HEK293 (cell line): ENCODE results near the gene ACACB.
A peak's percentile ranks its signal among the peaks of the same experiment; 100 is the strongest.

Source experiments
- BCL11B ChIP-seq: fragments of 450-650 bp; formaldehyde crosslinking; IDR thresholded peaks from 2 replicates; pipeline ENCODE4 v1.5.1; 2016; ENCODE audit warnings: low read depth, missing biosample characterization, missing genetic modification characterization
- GLIS2 ChIP-seq: fragments of 450-650 bp; formaldehyde crosslinking; IDR thresholded peaks from 2 replicates; pipeline ENCODE4 v1.5.1; 2016; ENCODE audit warnings: missing biosample characterization, missing genetic modification characterization
- KLF8 ChIP-seq: fragments of 450-650 bp; formaldehyde crosslinking; IDR thresholded peaks from 2 replicates; pipeline ENCODE4 v1.5.1; 2016; ENCODE audit warnings: missing biosample characterization, missing genetic modification characterization
- MEIS1 ChIP-seq: sonication (generic); formaldehyde crosslinking; IDR thresholded peaks from 2 replicates; pipeline ENCODE4 v1.8.1; 2022; ENCODE audit warnings: missing genetic modification reagents, mild to moderate bottlenecking, borderline replicate concordance
- MZF1 ChIP-seq: fragments of 450-650 bp; formaldehyde crosslinking; IDR thresholded peaks from 2 replicates; pipeline ENCODE4 v1.5.1; 2017; ENCODE audit warnings: missing biosample characterization, missing genetic modification characterization, borderline replicate concordance
- OSR2 ChIP-seq: fragments of 450-650 bp; formaldehyde crosslinking; IDR thresholded peaks from 2 replicates; pipeline ENCODE4 v1.5.1; 2016; ENCODE audit warnings: missing biosample characterization, missing genetic modification characterization
- REPIN1 ChIP-seq: fragments of 450-650 bp; formaldehyde crosslinking; IDR thresholded peaks from 2 replicates; pipeline ENCODE4 v1.5.1; 2017; ENCODE audit warnings: missing biosample characterization, missing genetic modification characterization, low read depth
- SALL2 ChIP-seq: fragments of 450-650 bp; formaldehyde crosslinking; IDR thresholded peaks from 2 replicates; pipeline ENCODE4 v1.5.0; 2017; ENCODE audit warnings: missing biosample characterization, mild to moderate bottlenecking, missing genetic modification characterization, borderline replicate concordance
- TRIM28 ChIP-seq: IDR thresholded peaks from 2 replicates; pipeline ENCODE4 v1.6.1; 2011; ENCODE audit warnings: low read length, control low read depth, borderline replicate concordance
- ZBTB1 ChIP-seq: fragments of 450-650 bp; formaldehyde crosslinking; IDR thresholded peaks from 2 replicates; pipeline ENCODE4 v1.5.1; 2016; ENCODE audit warnings: missing biosample characterization, missing genetic modification characterization
- ZBTB20 ChIP-seq: fragments of 450-650 bp; formaldehyde crosslinking; IDR thresholded peaks from 2 replicates; pipeline ENCODE4 v1.5.1; 2016; ENCODE audit warnings: missing biosample characterization, missing genetic modification characterization
- ZBTB8A ChIP-seq: fragments of 450-650 bp; formaldehyde crosslinking; IDR thresholded peaks from 2 replicates; pipeline ENCODE4 v1.5.1; 2016; ENCODE audit warnings: missing biosample characterization, missing genetic modification characterization
- ZFP41 ChIP-seq: fragments of 450-650 bp; formaldehyde crosslinking; IDR thresholded peaks from 2 replicates; pipeline ENCODE4 v1.5.1; 2016; ENCODE audit warnings: missing biosample characterization, missing genetic modification characterization, borderline replicate concordance
- ZNF155 ChIP-seq: fragments of 450-650 bp; formaldehyde crosslinking; IDR thresholded peaks from 2 replicates; pipeline ENCODE4 v1.5.1; 2016; ENCODE audit warnings: missing biosample characterization, missing genetic modification characterization
- ZNF16 ChIP-seq: fragments of 450-650 bp; formaldehyde crosslinking; IDR thresholded peaks from 2 replicates; pipeline ENCODE4 v1.5.1; 2016; ENCODE audit warnings: low read depth, missing biosample characterization, missing genetic modification characterization
- ZNF2 ChIP-seq: fragments of 450-650 bp; formaldehyde crosslinking; IDR thresholded peaks from 2 replicates; pipeline ENCODE4 v1.5.1; 2016; ENCODE audit warnings: missing biosample characterization, missing genetic modification characterization
- ZNF239 ChIP-seq: fragments of 450-650 bp; formaldehyde crosslinking; IDR thresholded peaks from 2 replicates; pipeline ENCODE4 v1.5.1; 2016; ENCODE audit warnings: missing biosample characterization, missing genetic modification characterization
- ZNF292 ChIP-seq: fragments of 450-650 bp; formaldehyde crosslinking; IDR thresholded peaks from 2 replicates; pipeline ENCODE4 v1.5.1; 2016; ENCODE audit warnings: low read depth, missing biosample characterization, missing genetic modification characterization, borderline replicate concordance
- ZNF324 ChIP-seq: fragments of 450-650 bp; formaldehyde crosslinking; IDR thresholded peaks from 2 replicates; pipeline ENCODE4 v1.5.1; 2016; ENCODE audit warnings: missing biosample characterization, missing genetic modification characterization
- ZNF37A ChIP-seq: fragments of 450-650 bp; IDR thresholded peaks from 2 replicates; pipeline ENCODE4 v1.5.1; 2018; ENCODE audit warnings: missing biosample characterization, missing genetic modification characterization
- ZNF416 ChIP-seq: fragments of 450-650 bp; formaldehyde crosslinking; IDR thresholded peaks from 2 replicates; pipeline ENCODE4 v1.5.1; 2016; ENCODE audit warnings: missing biosample characterization, missing genetic modification characterization
- ZNF600 ChIP-seq: fragments of 450-650 bp; formaldehyde crosslinking; IDR thresholded peaks from 2 replicates; pipeline ENCODE4 v1.5.1; 2016; ENCODE audit warnings: missing biosample characterization, missing genetic modification characterization
- ZNF610 ChIP-seq: fragments of 450-650 bp; formaldehyde crosslinking; IDR thresholded peaks from 2 replicates; pipeline ENCODE4 v1.5.1; 2016; ENCODE audit warnings: missing biosample characterization, missing genetic modification characterization, borderline replicate concordance
- ZNF624 ChIP-seq: fragments of 450-650 bp; formaldehyde crosslinking; IDR thresholded peaks from 2 replicates; pipeline ENCODE4 v1.5.1; 2017; ENCODE audit warnings: missing biosample characterization, missing genetic modification characterization
- ZNF629 ChIP-seq: fragments of 450-650 bp; formaldehyde crosslinking; IDR thresholded peaks from 2 replicates; pipeline ENCODE4 v1.5.1; 2017; ENCODE audit warnings: missing biosample characterization, missing genetic modification characterization
- ZNF654 ChIP-seq: fragments of 450-650 bp; formaldehyde crosslinking; IDR thresholded peaks from 2 replicates; pipeline ENCODE4 v1.5.1; 2016; ENCODE audit warnings: low read depth, missing biosample characterization, missing genetic modification characterization
- ZNF660 ChIP-seq: fragments of 450-650 bp; IDR thresholded peaks from 2 replicates; pipeline ENCODE4 v1.5.1; 2018; ENCODE audit warnings: missing biosample characterization, mild to moderate bottlenecking, missing genetic modification characterization
- ZNF837 ChIP-seq: fragments of 450-650 bp; formaldehyde crosslinking; IDR thresholded peaks from 2 replicates; pipeline ENCODE4 v1.5.1; 2016; ENCODE audit warnings: missing biosample characterization, missing genetic modification characterization
- TF ChIP-seq, protein P1 (sequence below): fragments of 450-650 bp; formaldehyde crosslinking; IDR thresholded peaks from 2 replicates; pipeline ENCODE4 v1.5.1; 2017; ENCODE audit warnings: missing biosample characterization, missing genetic modification characterization
- TF ChIP-seq, protein P2 (sequence below): IDR thresholded peaks from 2 replicates; pipeline ENCODE4 v1.6.1; 2011; ENCODE audit warnings: mild to moderate bottlenecking, low read depth, low read length, borderline replicate concordance
- TF ChIP-seq, protein P3 (sequence below): fragments of 450-650 bp; formaldehyde crosslinking; IDR thresholded peaks from 2 replicates; pipeline ENCODE4 v1.5.1; 2017; ENCODE audit warnings: missing biosample characterization, missing genetic modification characterization
- TF ChIP-seq, protein P4 (sequence below): fragments of 450-650 bp; formaldehyde crosslinking; IDR thresholded peaks from 2 replicates; pipeline ENCODE4 v1.5.1; 2016; ENCODE audit warnings: missing biosample characterization, missing genetic modification characterization
- TF ChIP-seq, protein P5 (sequence below): fragments of 450-650 bp; formaldehyde crosslinking; IDR thresholded peaks from 2 replicates; pipeline ENCODE4 v1.5.1; 2016; ENCODE audit warnings: missing biosample characterization, missing genetic modification characterization
- TF ChIP-seq, protein P6 (sequence below): fragments of 450-650 bp; formaldehyde crosslinking; IDR thresholded peaks from 2 replicates; pipeline ENCODE4 v1.5.1; 2016; ENCODE audit warnings: missing biosample characterization, missing genetic modification characterization

The ACACB gene

DNA sequence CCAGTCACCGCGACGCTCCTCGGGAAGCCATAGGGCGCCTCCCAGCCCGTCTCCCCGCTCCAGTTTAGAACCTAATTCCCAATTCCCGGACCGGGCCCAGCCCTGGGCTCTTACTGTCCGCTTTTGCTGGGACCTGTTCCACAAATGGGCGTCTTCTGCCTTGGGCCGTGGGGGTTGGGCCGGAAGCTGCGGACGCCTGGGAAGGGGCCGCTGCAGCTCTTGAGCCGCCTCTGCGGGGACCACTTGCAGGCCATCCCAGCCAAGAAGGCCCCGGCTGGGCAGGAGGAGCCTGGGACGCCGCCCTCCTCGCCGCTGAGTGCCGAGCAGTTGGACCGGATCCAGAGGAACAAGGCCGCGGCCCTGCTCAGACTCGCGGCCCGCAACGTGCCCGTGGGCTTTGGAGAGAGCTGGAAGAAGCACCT lies 18.2 kb upstream of the ACACB start (continued):
- TF ChIP-seq ZNF837 (tag by site-specific recombination) (no peak), ZNF324 (tag by site-specific recombination) (no peak), ZNF660 (tag by site-specific recombination) (no peak), ZNF610 (tag by site-specific recombination) (0 out of 2 replicates have a peak, but pooled peaks have one; percentile 31), ZBTB20 (tag by site-specific recombination) (no peak), KLF8 (peak; percentile 65), ZFP41 (tag by site-specific recombination) (no peak), ZBTB8A (no peak; the same call in 1 of the 2 replicates), MZF1 (tag by site-specific recombination) (no peak), ZNF239 (tag by site-specific recombination) (no peak), MEIS1 (CRISPR knock-in tag) (no peak), TRIM28 (no peak), ZNF292 (tag by site-specific recombination) (no peak), ZNF600 (0 out of 2 replicates have a peak, but pooled peaks have one; percentile 28), ZNF2 (no peak), OSR2 (no peak), BCL11B (tag by site-specific recombination) (no peak), ZNF624 (tag by site-specific recombination) (no peak), SALL2 (no peak), REPIN1 (tag by site-specific recombination) (no peak), GLIS2 (peak; percentile 77), ZNF629 (tag by site-specific recombination) (no peak), ZNF416 (tag by site-specific recombination) (no peak), ZNF654 (tag by site-specific recombination) (no peak), ZNF37A (tag by site-specific recombination) (no peak), ZBTB1 (no peak), ZNF16 (no peak), ZNF155 (tag by site-specific recombination) (no peak)
- TF ChIP-seq, protein P1, sequence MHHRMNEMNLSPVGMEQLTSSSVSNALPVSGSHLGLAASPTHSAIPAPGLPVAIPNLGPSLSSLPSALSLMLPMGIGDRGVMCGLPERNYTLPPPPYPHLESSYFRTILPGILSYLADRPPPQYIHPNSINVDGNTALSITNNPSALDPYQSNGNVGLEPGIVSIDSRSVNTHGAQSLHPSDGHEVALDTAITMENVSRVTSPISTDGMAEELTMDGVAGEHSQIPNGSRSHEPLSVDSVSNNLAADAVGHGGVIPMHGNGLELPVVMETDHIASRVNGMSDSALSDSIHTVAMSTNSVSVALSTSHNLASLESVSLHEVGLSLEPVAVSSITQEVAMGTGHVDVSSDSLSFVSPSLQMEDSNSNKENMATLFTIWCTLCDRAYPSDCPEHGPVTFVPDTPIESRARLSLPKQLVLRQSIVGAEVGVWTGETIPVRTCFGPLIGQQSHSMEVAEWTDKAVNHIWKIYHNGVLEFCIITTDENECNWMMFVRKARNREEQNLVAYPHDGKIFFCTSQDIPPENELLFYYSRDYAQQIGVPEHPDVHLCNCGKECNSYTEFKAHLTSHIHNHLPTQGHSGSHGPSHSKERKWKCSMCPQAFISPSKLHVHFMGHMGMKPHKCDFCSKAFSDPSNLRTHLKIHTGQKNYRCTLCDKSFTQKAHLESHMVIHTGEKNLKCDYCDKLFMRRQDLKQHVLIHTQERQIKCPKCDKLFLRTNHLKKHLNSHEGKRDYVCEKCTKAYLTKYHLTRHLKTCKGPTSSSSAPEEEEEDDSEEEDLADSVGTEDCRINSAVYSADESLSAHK (tag by site-specific recombination), result no peak
- TF ChIP-seq, protein P2, sequence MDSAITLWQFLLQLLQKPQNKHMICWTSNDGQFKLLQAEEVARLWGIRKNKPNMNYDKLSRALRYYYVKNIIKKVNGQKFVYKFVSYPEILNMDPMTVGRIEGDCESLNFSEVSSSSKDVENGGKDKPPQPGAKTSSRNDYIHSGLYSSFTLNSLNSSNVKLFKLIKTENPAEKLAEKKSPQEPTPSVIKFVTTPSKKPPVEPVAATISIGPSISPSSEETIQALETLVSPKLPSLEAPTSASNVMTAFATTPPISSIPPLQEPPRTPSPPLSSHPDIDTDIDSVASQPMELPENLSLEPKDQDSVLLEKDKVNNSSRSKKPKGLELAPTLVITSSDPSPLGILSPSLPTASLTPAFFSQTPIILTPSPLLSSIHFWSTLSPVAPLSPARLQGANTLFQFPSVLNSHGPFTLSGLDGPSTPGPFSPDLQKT, result no peak; the same call in 1 of the 2 replicates
- TF ChIP-seq, protein P3, sequence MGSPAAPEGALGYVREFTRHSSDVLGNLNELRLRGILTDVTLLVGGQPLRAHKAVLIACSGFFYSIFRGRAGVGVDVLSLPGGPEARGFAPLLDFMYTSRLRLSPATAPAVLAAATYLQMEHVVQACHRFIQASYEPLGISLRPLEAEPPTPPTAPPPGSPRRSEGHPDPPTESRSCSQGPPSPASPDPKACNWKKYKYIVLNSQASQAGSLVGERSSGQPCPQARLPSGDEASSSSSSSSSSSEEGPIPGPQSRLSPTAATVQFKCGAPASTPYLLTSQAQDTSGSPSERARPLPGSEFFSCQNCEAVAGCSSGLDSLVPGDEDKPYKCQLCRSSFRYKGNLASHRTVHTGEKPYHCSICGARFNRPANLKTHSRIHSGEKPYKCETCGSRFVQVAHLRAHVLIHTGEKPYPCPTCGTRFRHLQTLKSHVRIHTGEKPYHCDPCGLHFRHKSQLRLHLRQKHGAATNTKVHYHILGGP (tag by site-specific recombination), result no peak
- TF ChIP-seq, protein P4, sequence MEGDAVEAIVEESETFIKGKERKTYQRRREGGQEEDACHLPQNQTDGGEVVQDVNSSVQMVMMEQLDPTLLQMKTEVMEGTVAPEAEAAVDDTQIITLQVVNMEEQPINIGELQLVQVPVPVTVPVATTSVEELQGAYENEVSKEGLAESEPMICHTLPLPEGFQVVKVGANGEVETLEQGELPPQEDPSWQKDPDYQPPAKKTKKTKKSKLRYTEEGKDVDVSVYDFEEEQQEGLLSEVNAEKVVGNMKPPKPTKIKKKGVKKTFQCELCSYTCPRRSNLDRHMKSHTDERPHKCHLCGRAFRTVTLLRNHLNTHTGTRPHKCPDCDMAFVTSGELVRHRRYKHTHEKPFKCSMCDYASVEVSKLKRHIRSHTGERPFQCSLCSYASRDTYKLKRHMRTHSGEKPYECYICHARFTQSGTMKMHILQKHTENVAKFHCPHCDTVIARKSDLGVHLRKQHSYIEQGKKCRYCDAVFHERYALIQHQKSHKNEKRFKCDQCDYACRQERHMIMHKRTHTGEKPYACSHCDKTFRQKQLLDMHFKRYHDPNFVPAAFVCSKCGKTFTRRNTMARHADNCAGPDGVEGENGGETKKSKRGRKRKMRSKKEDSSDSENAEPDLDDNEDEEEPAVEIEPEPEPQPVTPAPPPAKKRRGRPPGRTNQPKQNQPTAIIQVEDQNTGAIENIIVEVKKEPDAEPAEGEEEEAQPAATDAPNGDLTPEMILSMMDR, result 0 out of 2 replicates have a peak, but pooled peaks have one; percentile 18
- TF ChIP-seq, protein P5, sequence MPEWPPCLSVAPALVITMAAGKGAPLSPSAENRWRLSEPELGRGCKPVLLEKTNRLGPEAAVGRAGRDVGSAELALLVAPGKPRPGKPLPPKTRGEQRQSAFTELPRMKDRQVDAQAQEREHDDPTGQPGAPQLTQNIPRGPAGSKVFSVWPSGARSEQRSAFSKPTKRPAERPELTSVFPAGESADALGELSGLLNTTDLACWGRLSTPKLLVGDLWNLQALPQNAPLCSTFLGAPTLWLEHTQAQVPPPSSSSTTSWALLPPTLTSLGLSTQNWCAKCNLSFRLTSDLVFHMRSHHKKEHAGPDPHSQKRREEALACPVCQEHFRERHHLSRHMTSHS (tag by site-specific recombination), result no peak
- TF ChIP-seq, protein P6, sequence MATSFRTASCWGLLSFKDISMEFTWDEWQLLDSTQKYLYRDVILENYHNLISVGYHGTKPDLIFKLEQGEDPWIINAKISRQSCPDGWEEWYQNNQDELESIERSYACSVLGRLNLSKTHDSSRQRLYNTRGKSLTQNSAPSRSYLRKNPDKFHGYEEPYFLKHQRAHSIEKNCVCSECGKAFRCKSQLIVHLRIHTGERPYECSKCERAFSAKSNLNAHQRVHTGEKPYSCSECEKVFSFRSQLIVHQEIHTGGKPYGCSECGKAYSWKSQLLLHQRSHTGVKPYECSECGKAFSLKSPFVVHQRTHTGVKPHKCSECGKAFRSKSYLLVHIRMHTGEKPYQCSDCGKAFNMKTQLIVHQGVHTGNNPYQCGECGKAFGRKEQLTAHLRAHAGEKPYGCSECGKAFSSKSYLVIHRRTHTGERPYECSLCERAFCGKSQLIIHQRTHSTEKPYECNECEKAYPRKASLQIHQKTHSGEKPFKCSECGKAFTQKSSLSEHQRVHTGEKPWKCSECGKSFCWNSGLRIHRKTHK, result no peak
